BJ (cell line): ENCODE data around the gene TCF12. TPM values are rescaled to one million over a fixed set of nuclear protein-coding genes. Genes with fewer than 3 reads are reported as not detected.

Experiments
- CTCF ChIA-PET: fragments of 350-600 bp; formaldehyde crosslinking; extraction: SDS; loops from one replicate; lab custom pipeline; 2021; ENCODE audit warnings: antibody characterized with exemption, inconsistent platforms; lab: Yijun Ruan, JAX
- POLR2A ChIA-PET: fragments of 300-600 bp; sonication (Branson Sonifier 250); formaldehyde crosslinking; extraction: SDS; loops from one replicate; lab custom pipeline; 2021; ENCODE audit warnings: antibody characterized with exemption; lab: Charles Lee
- DNase-seq: peaks from one replicate; pipeline ENCODE4 v3.0.0-alpha.2; 2011; ENCODE audit warnings: low read depth
- H3K27me3 ChIP-seq: 2 replicates; pipeline ENCODE4 v1.6.0; 2011; ENCODE audit warnings: low read length; ENCODE audit not compliant: control insufficient read depth, insufficient read depth
- H3K36me3 ChIP-seq: 2 replicates; pipeline ENCODE4 v1.5.1; 2011; ENCODE audit warnings: low read length; ENCODE audit not compliant: control insufficient read depth, insufficient read depth
- H3K4me3 ChIP-seq: 2 replicates; pipeline ENCODE4 v1.5.1; 2011; ENCODE audit warnings: low read depth, mild to moderate bottlenecking, control low read depth, low read length
- polyA plus RNA-seq: library from polyadenylated mRNA; depleted of rRNA; stranded (reverse); fragments of >200 nt; gene quantifications from 2 replicates; pipeline ENCODE4 v1.2.3, GENCODE V29; 2011
- TF ChIP-seq, protein P1 (sequence below): IDR thresholded peaks from 2 replicates; pipeline ENCODE4 v1.5.1; 2011; ENCODE audit warnings: low read depth, mild to moderate bottlenecking, control low read depth, inconsistent platforms, low read length, moderate library complexity; ENCODE audit not compliant: insufficient read depth

The TCF12 gene
- polyA plus RNA-seq, 1 experiment, result 134 TPM

GRCh38 chr15:57312318-57313133 is 394.1 kb downstream of the TCF12 start:
- POLR2A ChIA-PET, result no interaction called here
- no peak for DNase-seq
- TF ChIP-seq, protein P1, sequence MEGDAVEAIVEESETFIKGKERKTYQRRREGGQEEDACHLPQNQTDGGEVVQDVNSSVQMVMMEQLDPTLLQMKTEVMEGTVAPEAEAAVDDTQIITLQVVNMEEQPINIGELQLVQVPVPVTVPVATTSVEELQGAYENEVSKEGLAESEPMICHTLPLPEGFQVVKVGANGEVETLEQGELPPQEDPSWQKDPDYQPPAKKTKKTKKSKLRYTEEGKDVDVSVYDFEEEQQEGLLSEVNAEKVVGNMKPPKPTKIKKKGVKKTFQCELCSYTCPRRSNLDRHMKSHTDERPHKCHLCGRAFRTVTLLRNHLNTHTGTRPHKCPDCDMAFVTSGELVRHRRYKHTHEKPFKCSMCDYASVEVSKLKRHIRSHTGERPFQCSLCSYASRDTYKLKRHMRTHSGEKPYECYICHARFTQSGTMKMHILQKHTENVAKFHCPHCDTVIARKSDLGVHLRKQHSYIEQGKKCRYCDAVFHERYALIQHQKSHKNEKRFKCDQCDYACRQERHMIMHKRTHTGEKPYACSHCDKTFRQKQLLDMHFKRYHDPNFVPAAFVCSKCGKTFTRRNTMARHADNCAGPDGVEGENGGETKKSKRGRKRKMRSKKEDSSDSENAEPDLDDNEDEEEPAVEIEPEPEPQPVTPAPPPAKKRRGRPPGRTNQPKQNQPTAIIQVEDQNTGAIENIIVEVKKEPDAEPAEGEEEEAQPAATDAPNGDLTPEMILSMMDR, result no peak
- no peaks in the 10 kb centered on the region for H3K27me3 ChIP-seq
- H3K36me3 ChIP-seq, result no peaks in the 10 kb centered on the region
- H3K4me3 ChIP-seq, result no peak overlapping the region
- CTCF ChIA-PET, result interaction anchor here (2.7 kb wide), 1 partner anchor 165 kb away, joined by 11 read pairs; no protein-coding TSS in a partner anchor

- no peak for DNase-seq
- CTCF ChIA-PET, result interaction anchor here (2.7 kb wide), 1 partner anchor 166 kb away, joined by 11 read pairs; no protein-coding TSS in a partner anchor
- Histone ChIP-seq H3K36me3 (no peaks in the 10 kb centered on the region), H3K4me3 (no peak overlapping the region), H3K27me3 (no peaks in the 10 kb centered on the region)
- POLR2A ChIA-PET, result no interaction called here
- TF ChIP-seq, protein P1, result no peak
Measured at GRCh38 chr15:57313134-57313483, 394.7 kb downstream of the TCF12 start.

DNA sequence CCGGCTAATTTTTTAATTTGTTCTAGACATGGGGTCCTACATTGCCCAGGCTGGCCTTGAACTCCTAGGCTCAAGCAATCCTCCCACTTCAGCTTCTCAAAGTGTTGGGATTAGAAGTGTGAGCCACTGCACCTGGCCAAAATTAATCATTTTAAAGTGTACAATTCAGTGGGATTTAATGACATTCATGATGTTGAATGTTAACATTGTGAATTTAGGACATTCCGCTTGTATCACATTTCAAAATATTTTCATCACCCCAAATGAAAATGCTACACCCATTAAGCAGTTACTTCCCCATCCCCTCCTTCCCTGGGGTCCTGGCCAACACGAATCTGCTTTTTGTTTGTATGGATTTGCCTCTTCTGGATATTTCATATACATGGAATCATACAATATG is 395.8 kb downstream of the TCF12 start:
- ChIA-PET POLR2A (no interaction called here), CTCF (interaction anchor here (1.6 to 1.7 kb wide), 2 partner anchors 8 to 167 kb away, joined by 4 to 7 read pairs; no protein-coding TSS in a partner anchor)
- no peaks in the 10 kb centered on the region for H3K27me3 ChIP-seq
- TF ChIP-seq, protein P1, result no peak
- DNase-seq, result no peak
- H3K4me3 ChIP-seq, result no peak overlapping the region
- no peaks in the 10 kb centered on the region for H3K36me3 ChIP-seq

GRCh38 chr15:57316451-57316850 is 398.0 kb downstream of the TCF12 start:
- H3K27me3 ChIP-seq, result no peaks in the 10 kb centered on the region
- DNase-seq, result no peak
- no peak overlapping the region for H3K4me3 ChIP-seq
- CTCF ChIA-PET, result no interaction called here
- TF ChIP-seq, protein P1, result no peak
- POLR2A ChIA-PET, result no interaction called here
- H3K36me3 ChIP-seq, result no peaks in the 10 kb centered on the region

- ChIA-PET CTCF (interaction anchor here (2.5 kb wide), 1 partner anchor 13 kb away, joined by 8 read pairs; no protein-coding TSS in a partner anchor), POLR2A (no interaction called here)
- H3K27me3 ChIP-seq, result no peaks in the 10 kb centered on the region
- no peak for DNase-seq
- H3K4me3 ChIP-seq, result no peak overlapping the region
- no peaks in the 10 kb centered on the region for H3K36me3 ChIP-seq
- TF ChIP-seq, protein P1, result no peak
Measured at GRCh38 chr15:57319226-57319918, 400.9 kb downstream of the TCF12 start.
